ENCODE measurements around the gene CYREN. TPM values are rescaled to one million over a fixed set of nuclear protein-coding genes. Genes with fewer than 3 reads are reported as not detected.

Gene CYREN
- total RNA-seq, 1 experiment from 2014 or later, result 38.3 TPM

DNA sequence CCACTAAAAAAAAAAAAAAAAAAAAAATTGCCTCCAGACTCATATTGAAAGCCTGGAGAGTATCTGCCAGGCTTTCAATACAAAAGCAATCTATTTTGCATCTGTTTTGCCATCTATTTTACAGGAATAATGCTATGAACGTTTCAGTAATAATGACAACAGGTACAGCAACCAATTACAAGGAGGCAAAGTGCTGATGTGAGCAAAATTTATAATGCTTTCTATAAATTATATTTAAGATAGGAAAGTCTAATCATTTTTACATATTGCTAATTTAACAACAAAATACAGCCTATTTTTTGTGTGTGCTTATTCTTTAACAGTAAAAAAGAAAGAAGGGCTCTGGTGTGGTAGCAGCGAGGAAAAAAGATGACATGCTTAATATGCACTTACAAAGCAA, 30.8 kb upstream of the CYREN start:
- H3K4me3 ChIP-seq, result no peak overlapping the region
- no peaks in the 10 kb centered on the region for H3K36me3 ChIP-seq
- no peak for DNase-seq
- H3K9me3 ChIP-seq, result no peaks in the 10 kb centered on the region
- no peaks in the 10 kb centered on the region for H3K27me3 ChIP-seq

DNA sequence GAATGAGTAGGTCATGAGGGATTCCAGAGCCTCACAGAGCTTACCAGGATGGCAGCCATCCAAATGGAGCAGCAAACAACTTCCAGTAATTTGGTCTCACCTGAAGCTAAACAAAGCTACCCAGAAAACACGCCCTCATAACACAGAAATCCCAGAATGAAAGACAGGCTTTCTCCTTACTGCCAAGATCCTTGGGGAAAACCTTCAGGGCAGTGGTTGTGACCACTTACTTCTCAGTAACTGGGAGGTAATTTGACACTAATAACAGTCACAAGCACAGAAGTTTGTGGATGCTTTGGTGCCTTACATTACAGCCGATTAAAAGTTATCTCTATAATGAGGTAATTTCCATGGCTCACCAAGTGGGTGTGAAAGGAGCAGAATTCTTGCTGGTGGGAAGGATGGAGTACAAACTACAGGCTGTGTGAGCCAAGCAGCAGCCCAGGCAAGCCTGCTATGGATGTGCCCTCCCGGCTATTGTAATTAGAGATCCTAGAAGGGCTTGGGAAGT, 30.4 kb upstream of the CYREN start:
- H3K9me3 ChIP-seq, result no peaks in the 10 kb centered on the region
- H3K36me3 ChIP-seq, result no peaks in the 10 kb centered on the region
- no peaks in the 10 kb centered on the region for H3K27me3 ChIP-seq
- no peak for DNase-seq
- H3K4me3 ChIP-seq, result no peak overlapping the region

DNA sequence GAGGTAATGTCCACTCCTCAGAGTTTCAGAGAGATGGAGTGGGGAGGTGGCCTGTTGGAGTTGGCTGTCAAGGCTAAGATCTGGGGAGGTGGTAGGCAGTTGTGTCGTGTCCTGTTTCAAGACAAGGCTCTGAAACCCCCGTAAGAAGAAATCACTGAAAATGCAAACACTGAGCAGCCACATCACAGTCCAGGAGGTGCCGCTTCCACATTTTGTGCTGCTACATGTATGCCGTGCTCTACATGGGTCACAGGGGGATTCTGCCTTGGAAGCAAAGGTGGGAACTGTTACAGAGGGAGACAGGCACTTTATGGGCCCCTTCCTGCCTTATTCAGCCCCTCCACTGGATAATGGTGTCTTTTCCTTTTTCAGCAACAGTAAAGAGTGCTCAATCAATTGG, 28.9 kb upstream of the CYREN start:
- Histone ChIP-seq H3K27me3 (no peaks in the 10 kb centered on the region), H3K4me3 (no peak overlapping the region), H3K36me3 (no peaks in the 10 kb centered on the region), H3K9me3 (no peaks in the 10 kb centered on the region)
- DNase-seq, result no peak

DNA sequence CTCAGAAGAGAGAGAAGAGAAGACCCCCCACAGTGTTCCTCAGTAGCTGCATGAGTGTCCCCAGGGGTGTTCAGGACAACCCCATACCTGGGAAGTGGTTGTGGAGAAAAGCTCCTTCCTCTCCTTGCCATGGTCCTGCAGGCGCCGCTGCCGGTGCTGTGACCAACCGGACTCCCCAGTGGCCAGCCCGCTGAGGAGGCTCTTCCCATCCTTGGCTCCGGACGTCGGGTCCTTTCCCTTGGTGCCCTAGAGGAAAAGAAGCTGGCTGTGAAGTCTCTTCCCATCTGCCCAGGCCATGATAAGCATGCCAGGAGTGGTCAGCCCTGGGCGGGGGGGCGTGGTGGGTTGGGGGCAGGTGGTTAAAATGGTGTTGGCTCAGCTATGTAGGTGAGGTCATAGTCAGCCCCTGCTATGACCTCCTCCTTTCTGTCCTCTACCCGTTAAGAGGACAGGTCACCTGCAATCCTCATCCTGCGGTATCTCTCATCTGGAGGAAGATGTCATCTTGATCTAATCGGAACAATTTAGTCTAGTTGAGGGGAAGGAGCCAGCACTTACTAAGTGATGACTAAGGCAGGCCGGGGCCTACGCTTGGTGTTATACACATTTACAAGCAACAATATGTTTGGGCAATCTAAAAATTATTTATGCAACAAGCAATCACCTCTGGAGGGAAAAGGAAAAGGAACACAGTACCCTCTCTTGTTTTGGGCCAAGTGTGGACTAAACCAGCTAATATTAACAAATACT, 27.6 kb upstream of the CYREN start:
- no peaks in the 10 kb centered on the region for H3K9me3 ChIP-seq
- no peaks in the 10 kb centered on the region for H3K36me3 ChIP-seq
- no peaks in the 10 kb centered on the region for H3K27me3 ChIP-seq
- H3K4me3 ChIP-seq, result no peak overlapping the region
- DNase-seq, result no peak

DNA sequence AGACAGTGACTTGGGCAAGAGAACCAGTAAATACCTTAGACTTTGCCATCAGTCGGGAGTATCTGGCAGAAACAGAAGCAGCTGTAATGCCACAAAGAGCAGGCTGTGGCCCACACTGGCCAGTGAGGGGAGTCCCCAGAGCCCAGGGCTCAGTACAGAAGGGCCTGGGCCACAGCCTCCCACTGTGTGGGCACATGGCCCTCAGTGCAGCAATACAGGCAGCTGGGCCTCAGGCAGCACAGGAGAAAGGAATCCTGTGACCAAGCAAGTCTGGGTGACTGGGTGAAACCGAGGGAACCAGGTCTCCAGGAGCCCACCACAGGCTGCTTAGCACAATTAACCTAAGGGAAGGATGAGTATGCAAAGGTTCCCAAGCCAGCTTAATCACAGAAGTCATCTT, 26.8 kb upstream of the CYREN start:
- Histone ChIP-seq H3K36me3 (no peaks in the 10 kb centered on the region), H3K9me3 (no peaks in the 10 kb centered on the region), H3K4me3 (no peak overlapping the region), H3K27me3 (no peaks in the 10 kb centered on the region)
- DNase-seq, result no peak

DNA sequence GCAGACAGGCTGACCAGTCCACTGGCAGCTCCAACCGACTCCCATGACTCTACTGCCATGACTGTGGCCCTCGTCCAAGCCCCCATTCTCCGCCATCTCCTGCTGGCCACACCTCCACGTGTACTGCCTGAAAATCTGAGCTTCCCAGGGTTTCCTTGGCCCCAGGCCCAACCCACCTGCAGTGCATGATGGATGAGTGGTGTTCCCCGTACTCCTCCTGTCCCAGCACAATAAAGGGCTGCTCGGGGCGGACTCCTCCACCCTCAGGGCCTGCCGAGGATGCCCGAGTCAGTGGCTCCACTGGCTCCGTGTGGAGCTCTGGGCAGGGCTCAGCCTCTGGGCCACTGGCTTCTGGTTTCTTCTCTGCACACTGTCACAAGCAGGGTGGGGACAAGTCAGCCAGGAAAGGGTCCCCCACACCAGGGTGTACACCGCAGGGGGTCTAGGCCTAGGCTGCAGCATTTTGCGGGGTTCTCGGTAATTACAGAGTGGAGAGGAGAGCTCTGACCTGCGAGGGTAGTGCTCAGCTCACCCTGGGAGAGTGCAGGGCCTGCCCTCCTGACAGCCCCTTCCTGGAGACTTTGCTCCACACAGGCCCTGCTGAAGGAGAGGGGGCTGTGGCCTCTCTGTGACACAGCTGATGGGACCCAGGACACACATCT, 25.6 kb upstream of the CYREN start:
- Histone ChIP-seq H3K4me3 (no peak overlapping the region), H3K36me3 (no peaks in the 10 kb centered on the region), H3K27me3 (no peaks in the 10 kb centered on the region), H3K9me3 (no peaks in the 10 kb centered on the region)
- no peak for DNase-seq

DNA sequence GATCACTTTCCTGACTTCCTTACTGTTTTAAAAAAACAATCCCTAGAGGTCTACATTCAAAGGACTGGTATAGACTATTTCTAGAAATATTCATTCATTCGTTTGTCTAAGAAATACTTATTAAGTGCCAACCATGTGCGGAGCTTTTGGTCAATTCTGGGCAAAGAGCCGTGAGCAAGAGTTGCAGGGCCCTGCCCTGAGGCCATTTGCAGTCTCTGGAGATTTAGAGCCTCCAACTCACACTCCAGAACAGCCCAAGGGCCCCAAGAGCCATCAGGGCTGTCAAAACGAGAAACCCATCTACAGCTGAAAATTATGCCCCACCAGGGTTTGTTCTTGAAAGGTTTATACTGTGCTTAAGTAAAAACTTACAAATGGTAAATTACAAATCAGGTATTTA, 24.6 kb upstream of the CYREN start:
- Histone ChIP-seq H3K4me3 (no peak overlapping the region), H3K27me3 (no peaks in the 10 kb centered on the region), H3K9me3 (no peaks in the 10 kb centered on the region), H3K36me3 (no peaks in the 10 kb centered on the region)
- DNase-seq, result no peak

DNA sequence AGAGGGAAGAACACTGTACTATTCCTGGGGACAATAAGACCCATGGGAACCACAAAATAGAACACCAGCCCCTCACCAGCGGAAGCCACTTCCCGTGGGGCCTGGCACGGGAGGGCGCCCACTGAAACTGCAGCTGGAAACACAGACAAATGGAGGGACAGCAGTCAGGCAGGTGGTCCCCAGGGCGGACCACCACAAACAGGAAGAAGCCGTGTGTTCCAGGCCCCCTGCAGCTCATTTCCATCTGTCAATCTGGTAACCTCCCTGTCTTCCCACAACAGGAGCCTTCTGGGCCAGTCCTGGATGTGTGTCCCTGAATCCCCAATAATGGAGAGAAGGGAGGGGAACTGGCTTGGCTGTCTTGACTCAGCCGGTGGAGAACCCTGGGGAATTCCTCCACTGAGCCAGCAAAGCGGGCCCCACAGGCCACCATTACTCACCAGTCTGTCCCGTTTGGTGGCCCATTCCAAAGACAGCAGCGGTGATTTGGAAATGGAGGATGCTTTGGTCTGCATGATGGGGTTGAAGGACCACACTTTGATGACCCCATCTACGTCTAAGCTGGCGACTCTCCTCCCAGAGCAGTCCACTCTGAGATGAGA, 24.1 kb upstream of the CYREN start:
- Histone ChIP-seq H3K27me3 (no peaks in the 10 kb centered on the region), H3K36me3 (no peaks in the 10 kb centered on the region), H3K9me3 (no peaks in the 10 kb centered on the region), H3K4me3 (no peak overlapping the region)
- DNase-seq, result no peak

DNA sequence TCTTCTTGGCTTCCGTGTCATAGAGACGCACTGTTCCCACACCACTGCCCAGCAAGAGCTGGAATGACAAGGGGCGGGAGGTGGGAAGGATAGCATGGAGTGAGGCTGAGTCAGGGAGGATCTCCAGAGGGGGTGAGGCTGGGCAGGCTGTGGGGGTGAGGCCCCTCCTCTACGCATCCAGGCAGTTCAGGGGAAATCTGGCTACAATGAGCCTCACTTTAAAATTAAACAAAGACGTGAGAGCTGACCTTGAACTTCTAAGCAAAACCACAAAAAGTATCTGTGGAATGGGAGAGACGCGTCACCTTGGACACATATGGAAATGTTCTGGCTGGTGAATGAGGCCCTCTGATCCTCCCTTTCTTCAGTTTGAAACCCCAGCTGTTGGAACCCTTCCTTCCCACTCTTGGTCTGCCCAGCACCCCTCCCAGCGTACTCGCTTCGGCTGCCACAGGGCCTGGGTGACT, 23.1 kb upstream of the CYREN start:
- DNase-seq, result no peak
- Histone ChIP-seq H3K27me3 (no peaks in the 10 kb centered on the region), H3K4me3 (no peak overlapping the region), H3K36me3 (no peaks in the 10 kb centered on the region), H3K9me3 (no peaks in the 10 kb centered on the region)

DNA sequence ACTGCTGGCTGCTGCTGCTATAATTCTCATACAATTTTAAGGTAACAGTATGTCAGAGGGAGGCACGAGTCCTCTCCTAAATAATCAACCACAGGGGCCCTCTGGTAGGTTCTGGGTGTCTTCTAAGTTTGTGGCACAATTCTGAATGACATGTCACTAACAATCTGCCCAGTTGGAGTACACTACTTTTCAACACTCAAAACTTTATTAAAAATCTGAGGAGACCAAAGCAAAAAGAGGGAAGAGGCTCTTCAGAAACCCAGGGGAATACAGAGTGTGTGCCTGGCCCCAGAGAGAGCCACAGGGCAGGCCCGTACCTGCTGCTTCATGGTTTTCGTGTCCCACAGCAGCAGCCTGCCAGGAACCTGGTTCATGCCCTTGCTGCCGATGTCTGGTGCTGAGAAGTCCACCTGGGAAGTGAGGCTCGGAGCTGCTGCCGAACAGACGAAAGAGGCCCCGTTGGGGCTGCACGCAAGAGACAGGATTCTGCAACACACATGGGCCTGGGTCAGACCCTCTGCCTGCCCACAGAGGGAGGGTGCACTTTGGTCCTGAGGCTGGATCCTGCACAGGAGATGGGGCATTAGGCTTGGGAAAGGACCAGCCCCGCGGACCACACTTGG, 22.5 kb upstream of the CYREN start:
- DNase-seq, result no peak
- Histone ChIP-seq H3K36me3 (no peaks in the 10 kb centered on the region), H3K9me3 (no peaks in the 10 kb centered on the region), H3K27me3 (no peaks in the 10 kb centered on the region), H3K4me3 (no peak overlapping the region)

DNA sequence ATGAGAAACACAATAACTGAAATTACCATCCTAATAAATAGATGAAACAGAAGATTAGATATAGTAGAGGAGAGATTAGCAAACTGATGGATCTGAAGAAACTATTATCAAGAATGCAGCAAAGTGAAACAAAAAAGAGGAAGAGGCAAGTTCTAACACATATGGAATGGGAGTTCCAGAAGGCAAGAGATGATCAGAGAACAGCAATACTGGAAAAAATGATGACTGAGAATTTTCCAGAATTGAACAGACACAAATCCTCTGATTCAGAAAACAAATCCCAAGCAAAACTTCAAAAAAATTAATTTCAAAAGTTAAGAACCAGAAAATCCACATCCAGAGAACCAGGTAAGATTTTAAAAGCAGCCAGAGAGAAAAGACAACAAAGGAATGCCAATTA, 20.2 kb upstream of the CYREN start:
- no peaks in the 10 kb centered on the region for H3K27me3 ChIP-seq
- no peak for DNase-seq
- no peaks in the 10 kb centered on the region for H3K9me3 ChIP-seq
- H3K4me3 ChIP-seq, result no peak overlapping the region
- H3K36me3 ChIP-seq, result no peaks in the 10 kb centered on the region

DNA sequence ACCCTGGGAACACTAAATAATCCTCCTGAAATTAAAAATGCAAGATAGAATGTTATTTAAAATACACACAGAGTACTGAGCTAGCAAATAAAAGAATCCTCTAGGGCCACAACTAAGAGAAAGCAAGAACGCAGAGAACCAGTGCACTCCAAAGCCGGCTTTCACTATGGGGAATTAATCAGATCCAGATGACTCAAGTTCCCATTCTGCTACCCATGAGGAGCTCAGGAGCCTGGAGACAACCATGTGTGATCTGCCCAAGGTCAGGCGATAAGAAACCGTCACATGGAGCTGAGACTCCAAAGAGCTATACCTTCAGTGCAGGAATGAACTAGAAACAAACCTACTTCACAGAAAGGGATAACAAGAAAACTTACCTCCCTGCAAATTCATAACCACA, 19.5 kb upstream of the CYREN start:
- no peaks in the 10 kb centered on the region for H3K36me3 ChIP-seq
- H3K27me3 ChIP-seq, result no peaks in the 10 kb centered on the region
- DNase-seq, result no peak
- no peaks in the 10 kb centered on the region for H3K9me3 ChIP-seq
- no peak overlapping the region for H3K4me3 ChIP-seq

DNA sequence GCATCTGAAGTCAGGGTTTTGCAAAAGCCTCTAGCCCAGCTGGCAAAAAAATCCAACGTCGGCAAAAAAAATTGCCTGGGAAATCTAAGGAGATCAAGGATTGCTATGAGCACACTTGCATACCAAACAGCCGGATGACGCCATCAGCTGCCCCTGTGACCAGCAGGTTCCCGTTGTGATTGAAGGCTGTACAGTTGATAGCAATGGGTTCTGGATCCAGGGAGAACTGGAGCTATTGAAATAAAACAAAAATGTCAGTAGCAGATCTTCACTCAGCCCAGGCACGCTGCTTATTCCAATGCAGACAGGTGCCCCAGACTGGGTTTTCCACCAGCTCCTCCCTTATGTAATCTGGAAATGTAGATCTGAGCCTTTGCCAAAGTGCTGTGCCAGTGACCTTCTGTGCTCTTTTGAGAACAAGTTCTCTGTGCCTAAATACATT, 18.7 kb upstream of the CYREN start:
- H3K4me3 ChIP-seq, result no peak overlapping the region
- no peaks in the 10 kb centered on the region for H3K9me3 ChIP-seq
- H3K27me3 ChIP-seq, result no peaks in the 10 kb centered on the region
- no peak for DNase-seq
- no peaks in the 10 kb centered on the region for H3K36me3 ChIP-seq

DNA sequence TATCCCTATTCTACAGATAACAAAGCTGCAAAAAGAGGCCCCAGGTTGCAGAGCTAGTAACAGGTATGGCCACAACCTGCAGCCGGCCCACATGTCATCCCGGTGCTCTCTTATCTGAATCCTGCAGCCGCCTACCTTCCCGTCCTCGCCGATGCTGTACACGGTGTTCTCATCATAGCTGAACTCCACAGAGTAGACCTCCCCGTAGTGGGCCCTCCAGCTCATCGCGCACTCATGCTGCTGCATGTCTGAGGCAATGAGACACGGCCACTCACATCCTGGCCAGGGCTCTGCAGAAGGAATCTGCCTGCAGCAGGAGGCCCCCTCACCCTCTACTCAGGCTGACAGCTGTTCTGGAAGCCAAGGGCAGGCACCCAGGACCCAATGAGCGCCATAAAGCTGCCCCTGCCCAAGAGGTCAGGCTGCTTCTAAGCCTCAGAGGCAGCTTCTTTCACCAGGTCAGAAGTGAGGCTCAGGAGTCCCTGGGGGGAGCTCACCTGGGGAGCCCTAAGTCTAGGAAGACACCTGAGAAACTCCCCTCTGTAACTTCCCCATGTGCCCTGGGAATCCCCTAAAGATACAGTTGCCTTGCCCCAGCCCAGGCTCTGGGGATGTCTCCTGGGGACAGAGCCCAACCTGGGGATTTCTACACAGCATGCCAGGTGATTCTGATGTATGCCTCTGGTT, 17.9 kb upstream of the CYREN start:
- Histone ChIP-seq H3K27me3 (no peaks in the 10 kb centered on the region), H3K36me3 (no peaks in the 10 kb centered on the region), H3K9me3 (no peaks in the 10 kb centered on the region), H3K4me3 (no peak overlapping the region)
- DNase-seq, result no peak

DNA sequence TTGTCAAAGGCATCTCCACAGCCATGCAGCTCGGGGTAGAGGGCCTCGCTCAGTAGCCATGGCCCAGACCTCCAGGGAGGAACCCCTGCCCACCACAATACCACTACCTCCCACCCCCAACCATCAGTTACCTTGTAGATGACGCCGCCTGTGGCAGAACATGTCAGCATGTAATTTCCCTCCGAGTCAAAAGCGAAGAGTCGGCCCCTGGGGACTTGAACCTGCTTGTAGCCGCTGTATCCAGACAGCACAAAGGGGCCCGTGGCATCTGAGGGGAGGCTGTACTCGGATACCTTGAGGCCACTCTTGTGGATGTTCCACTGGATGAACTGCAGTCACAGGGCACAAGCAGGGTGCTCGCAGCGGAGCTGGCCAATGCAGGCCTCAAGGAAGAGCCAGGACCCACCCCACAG, 16.3 kb upstream of the CYREN start:
- Histone ChIP-seq H3K27me3 (no peaks in the 10 kb centered on the region), H3K36me3 (no peaks in the 10 kb centered on the region), H3K9me3 (no peaks in the 10 kb centered on the region), H3K4me3 (no peak overlapping the region)
- no peak for DNase-seq

DNA sequence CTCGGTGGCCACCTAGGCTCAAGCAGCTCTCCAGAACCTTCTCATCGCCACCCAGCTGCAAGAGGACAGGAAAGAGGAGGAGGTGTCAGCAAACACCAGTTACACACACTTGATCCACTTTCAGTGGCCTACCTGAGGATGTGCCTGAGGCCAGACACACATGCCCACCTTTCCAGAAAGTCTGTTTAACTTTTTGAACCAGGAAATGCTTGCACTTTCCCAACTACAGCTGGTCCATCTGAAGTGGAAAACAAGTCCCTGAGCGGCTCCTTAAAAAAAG, 15.7 kb upstream of the CYREN start:
- no peaks in the 10 kb centered on the region for H3K36me3 ChIP-seq
- no peaks in the 10 kb centered on the region; the same call in 1 of the 2 replicates for H3K9me3 ChIP-seq
- H3K4me3 ChIP-seq, result no peak overlapping the region
- no peak for DNase-seq
- H3K27me3 ChIP-seq, result no peaks in the 10 kb centered on the region
